Epidermal melanocyte (primary cell): ENCODE results near the gene PRKAR2A.
"Not testable (repeated sequence)": the region's sequence is repeated elsewhere in the genome, so short reads cannot be mapped to it uniquely, and the experiment has no call there.

Experiments
- DNase-seq: peaks from one replicate; pipeline ENCODE4 v3.0.0; 2011; ENCODE audit warnings: low spot score; ENCODE audit not compliant: insufficient read length

The PRKAR2A gene

DNA sequence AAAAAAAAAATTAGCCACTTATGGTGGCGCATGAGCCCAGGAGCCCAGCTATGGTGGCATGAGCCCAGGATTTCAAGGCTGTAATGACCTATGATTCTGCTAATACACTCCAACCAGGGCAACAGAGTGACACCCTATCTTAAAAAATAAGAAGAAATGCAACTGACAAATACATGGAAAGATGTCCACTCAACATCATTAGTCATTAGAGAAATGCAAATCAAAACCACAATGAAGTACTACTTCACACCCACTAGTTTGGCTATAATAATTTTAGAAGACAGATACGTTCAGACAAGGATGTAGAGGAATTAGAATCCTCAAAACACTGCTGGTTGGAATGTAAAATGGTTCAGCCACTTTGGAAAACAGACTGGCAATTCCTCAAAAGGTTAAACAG is 10.5 kb downstream of the PRKAR2A start:
- DNase-seq: no peak

GRCh38 chr3:48835650-48836366 is 11.9 kb downstream of the PRKAR2A start:
- DNase-seq: no peak

DNA sequence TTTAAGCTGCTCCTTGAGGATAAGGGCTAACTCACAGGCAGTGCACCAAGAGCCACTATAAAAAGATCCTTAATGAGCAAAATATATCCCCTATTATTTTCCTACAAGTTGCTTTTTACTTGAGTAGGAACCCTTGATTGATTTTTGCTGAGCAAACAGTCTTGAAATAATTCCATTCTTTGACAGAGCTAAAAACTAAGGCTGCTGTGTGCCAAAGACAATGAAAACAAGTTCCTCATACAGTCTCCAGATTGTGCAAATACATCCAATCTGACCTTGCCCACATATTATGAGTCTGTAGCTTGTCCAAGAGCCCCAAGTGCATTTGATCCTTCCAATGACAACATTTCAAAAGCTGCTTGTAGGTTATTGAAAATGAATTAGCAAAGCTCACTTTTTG is 15.0 kb downstream of the PRKAR2A start:
- DNase-seq: no peak

GRCh38 chr3:48830715-48831114 is 17.0 kb downstream of the PRKAR2A start:
- DNase-seq: no peak

- DNase-seq: not testable (repeated sequence)
Measured at GRCh38 chr3:48829525-48829924, 18.1 kb downstream of the PRKAR2A start.

DNA sequence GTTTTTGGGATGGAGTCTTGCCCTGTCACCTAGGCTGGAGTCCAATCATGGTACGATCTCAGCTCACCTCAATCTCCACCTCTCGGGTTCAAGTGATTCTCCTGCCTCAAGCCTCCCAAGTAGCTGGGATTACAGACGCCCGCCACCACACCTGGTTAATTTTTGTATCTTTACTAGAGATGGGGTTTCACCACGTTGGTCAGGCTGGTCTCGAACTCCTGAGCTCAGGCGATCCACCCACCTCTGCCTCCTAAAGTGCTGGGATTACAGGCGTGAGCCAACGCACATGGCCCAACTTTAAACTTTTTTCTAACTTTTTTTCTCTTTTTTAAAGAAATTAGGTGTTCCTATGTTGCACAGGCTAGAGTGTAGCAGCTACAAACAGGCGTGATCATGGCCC is 19.8 kb downstream of the PRKAR2A start:
- not testable (repeated sequence) for DNase-seq

GRCh38 chr3:48826451-48826850 is 21.2 kb downstream of the PRKAR2A start:
- no peak for DNase-seq

DNA sequence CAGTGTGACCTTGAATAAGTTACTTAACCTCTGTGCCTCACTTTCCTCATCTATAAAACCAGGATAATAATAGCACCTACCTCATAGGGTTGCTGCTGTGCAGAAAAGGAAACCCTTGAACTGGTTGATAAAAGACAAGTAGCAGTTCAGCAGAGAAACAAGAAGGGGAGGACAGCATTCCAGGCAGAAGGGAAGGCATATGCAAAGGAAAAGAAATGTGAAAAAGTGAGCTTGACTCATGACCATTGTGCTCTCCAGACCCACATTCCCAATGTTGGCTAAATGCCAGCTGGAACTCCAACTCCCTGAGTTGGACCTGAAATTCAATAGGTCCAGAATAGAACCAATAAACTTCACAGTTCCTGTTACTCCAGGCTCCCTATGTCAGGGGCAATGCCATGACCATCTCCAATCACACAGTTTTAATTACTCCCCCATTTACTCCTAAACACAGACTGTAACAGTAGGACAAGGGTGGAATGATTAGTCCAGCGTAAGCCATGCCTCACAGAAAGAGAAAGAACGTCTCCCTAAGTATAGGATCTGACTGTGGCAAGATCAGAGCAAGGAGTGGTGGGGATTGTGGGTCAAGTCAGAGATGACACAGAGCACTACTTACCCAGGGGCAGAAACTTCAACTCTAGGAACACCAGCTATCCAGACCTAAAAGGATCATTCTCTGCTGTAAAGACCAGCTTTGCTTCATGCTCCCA is 26.9 kb downstream of the PRKAR2A start:
- peak; percentile 29 for DNase-seq

DNA sequence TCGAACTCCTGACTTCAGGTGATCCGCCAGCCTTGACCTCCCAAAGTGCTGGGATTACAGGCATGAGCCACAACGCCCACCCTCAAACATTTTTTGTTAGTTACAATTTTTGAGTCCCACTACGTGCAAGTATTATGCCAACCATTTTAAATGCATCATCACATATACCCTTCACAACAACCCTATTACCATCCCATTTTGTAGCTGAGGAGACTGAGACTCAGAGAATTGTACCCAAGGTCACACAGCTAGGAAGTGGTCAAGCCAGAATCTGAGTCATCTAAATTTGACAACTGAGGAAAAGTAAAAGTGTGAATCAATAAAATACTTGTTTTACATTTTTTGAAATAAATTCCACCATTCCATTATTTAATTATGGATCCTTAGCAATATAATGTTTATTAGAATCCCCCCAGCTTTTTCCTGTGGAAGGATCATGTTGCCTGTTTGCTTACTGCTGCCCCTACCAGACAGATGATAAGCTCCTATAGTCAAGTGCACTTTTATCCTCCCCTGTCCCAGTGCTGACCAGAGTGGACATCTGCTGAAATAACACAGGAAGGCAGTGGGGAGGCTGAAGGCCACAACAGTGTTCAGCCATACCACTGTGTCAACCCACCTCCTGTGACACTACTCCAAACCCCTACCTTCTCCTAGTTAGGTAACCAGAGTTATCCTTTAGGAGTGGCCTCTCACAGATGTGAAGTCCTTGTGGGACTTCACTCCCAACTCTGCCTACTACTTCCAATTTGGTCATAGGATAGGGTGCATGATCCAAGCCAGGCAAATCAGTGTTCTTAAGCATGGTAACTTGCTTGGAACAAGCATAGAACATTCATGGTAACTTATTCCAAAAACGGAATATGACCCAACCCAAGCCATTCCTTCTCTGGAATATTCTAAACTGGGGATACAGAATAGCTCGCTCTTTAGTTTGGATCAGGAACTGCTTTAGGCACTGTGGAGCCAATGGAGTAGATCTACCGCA is 28.1 kb downstream of the PRKAR2A start:
- no peak for DNase-seq

- DNase-seq: no peak
Measured at GRCh38 chr3:48811524-48811923, 36.1 kb downstream of the PRKAR2A start.

- no peak for DNase-seq
Measured at GRCh38 chr3:48804930-48805329, 42.7 kb downstream of the PRKAR2A start.

DNA sequence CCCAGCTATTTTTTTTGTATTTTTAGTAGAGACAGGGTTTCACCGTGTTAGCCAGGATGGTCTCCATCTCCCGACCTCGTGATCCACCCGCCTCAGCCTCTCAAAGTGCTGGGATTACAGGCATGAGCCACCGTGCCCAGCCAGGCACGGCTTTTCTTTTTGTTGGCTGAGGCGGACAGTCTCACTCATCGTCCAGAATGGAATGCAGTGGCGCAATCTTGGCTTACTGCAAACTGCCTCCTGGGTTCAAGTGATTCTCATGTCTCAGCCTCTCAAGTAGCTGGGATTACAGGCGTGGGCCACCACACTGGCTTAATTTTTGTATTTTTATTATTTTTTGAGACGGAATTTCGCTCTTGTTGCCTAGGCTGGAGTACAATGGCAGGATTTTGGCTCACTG is 46.8 kb downstream of the PRKAR2A start:
- not testable (repeated sequence) for DNase-seq

- DNase-seq: no peak
Measured at GRCh38 chr3:48798998-48799397, 48.7 kb downstream of the PRKAR2A start.

- no peak for DNase-seq
Measured at GRCh38 chr3:48797626-48798025, 50.0 kb downstream of the PRKAR2A start.

DNA sequence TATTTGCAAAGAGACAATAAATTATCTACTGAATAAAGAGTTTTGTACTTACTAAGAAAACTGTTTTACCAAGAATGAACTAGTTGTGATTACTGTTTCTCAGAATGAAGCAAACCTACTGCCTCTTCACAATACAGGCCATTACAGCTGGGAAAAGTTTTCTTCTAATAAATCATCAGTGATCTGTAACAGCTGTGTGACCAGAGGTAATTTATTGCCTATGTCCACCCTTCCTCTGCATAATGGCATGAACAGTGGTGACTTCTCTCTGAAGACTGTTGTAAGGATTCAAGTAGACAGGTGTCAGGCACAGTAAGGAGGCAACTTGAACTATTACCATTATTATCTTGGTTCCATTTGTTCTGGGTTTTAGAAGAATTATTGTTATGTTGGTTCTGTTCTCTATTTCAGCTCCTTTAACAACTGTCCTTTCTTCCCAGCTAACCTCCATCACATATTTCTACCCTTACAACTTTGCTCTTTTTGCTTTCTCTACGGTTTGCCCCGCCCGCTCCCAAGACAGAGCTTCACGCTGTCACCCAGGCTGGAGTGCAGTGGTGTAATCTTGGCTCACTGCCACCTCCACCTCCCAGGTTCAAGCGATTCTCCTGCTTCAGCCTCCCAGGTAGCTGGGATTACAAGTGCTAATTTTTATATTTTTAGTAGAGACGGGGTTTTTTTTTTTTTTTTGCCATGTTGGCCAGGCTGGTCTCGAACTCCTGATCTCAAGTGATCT is 51.5 kb downstream of the PRKAR2A start:
- no peak for DNase-seq

DNA sequence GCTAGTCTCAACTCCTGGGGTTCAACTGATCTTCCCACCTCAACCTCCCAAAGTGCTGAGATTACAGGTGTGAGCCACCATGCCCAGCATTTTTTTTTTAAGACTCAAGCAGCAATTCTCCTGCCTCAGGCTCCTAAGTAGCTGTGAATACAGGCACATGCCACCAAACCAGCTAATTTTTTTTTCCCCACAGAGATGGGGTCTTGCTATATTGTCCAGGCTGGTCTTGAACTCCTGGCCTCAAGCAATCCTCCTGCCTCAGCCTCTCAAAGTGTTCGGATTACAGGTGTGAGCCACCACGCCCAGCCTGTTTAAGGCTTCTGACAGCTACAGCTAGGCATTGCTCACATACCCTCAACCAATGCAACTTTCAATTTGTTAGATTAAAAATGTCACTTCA is 54.2 kb downstream of the PRKAR2A start:
- not testable (repeated sequence) for DNase-seq

DNA sequence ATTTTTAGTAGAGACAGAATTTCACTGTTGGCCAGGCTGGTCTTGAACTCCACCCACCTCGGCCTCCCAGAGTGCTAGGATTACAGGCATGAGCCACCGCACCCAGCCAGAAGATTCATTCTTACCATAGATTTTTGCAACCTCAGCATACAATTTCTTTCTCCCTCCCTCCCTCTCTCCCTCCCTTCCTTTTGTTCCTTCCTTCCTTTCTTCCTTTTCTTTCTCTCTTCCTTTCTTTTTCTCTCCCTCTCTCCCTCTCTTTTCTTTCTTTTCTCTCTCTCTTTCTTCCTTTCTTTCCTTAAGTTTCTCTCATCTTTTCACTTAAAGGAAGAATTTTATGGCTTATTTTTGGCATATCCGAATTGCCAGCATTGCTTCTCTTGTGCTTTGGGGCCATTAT is 58.0 kb downstream of the PRKAR2A start:
- DNase-seq: no peak

DNA sequence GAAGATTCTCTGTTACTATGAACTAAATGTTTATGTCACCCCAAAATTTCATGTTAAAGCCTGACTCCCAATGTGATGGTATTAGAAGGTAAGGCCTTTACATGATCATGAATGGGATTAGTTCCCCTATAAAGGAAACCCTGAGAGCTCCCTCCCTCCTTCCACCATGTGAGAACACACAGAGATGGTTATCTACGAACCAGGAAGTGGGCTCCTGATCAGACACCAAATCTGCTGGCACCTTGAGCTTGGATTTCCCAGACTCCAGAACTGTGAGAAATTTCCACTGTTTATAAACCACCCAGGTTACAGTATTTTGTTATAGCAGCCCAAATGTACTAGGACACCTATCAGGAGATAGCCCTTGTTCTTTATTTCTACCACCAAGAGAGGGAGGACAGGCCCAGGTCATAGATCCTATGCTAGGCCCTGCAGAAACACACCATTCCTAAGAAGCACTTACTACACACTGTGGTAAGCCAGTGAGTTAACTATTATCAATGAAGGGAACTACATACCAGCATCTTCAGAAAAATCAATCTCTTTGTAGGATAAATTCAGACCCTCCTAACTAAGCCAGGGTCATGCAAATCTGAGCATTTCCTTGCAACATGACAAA is 59.0 kb downstream of the PRKAR2A start:
- no peak for DNase-seq

- no peak for DNase-seq
Measured at GRCh38 chr3:48784426-48785120, 63.1 kb downstream of the PRKAR2A start.

- DNase-seq: no peak
Measured at GRCh38 chr3:48783304-48783703, 64.4 kb downstream of the PRKAR2A start.
